Measurements from ENCODE around the gene RMI1. TPM values are rescaled to one million over a fixed set of nuclear protein-coding genes. Genes with fewer than 3 reads are reported as not detected.
A peak's percentile ranks its signal among the peaks of the same experiment; 100 is the strongest.

The RMI1 gene
- total and polyA plus RNA-seq, 8 donors, result 3.2 to 20.5 (median 5.1) TPM; not detected in 2

GRCh38 chr9:83964973-83965349, 15.6 kb upstream of the RMI1 start:
- DNase-seq, result no peak
- TF ChIP-seq POLR2AphosphoS5 (IDR thresholded peaks at IDR 0.05) (peak in 1 of 3 donors; percentile 32), POLR2A (IDR thresholded peaks at IDR 0.05) (no peak)
- H3K4me3 ChIP-seq, result no peak overlapping the region

GRCh38 chr9:83965350-83966208, 15.0 kb upstream of the RMI1 start:
- TF ChIP-seq POLR2AphosphoS5 (IDR thresholded peaks at IDR 0.05) (peak in 1 of 3 donors; percentile 43), EP300 (IDR thresholded peaks at IDR 0.05) (no peak)
- 56 to 72% (median 63%) methylated on average over 11 of the region's 11 CpGs for WGBS, 5 donors
- Histone ChIP-seq H3K27me3 (no peaks in the 10 kb centered on the region), H3K4me1 (peaks cover 0 to 15% (median 5%) of the 10 kb centered on the region in 4 donors), H3K36me3 (peaks cover 27 to 49% (median 47%) of the 10 kb centered on the region in 4 donors), H3K27ac (peak overlapping the region in 2 of 5 donors; percentile 7 to 21), H3K9me3 (no peaks in the 10 kb centered on the region), H3K4me3 (no peak overlapping the region)
- no peak for DNase-seq
- intact Hi-C loops (cut with DNase I; ENCODE audit: low total_unique reads), result no loop called here

More at GRCh38 chr9:83964973-83965349, 15.6 kb upstream of the RMI1 start:
- intact Hi-C loops (cut with DNase I; ENCODE audit: low total_unique reads), result no loop called here
- peak overlapping the region in 2 of 5 donors; percentile 4 to 7 for H3K27ac ChIP-seq
- H3K9me3 ChIP-seq, result no peaks in the 10 kb centered on the region
- H3K36me3 ChIP-seq, result peaks cover 20 to 42% (median 41%) of the 10 kb centered on the region in 4 donors
- WGBS, 5 donors, result 33 to 52% (median 42%) methylated on average over 2 of the region's 2 CpGs
- no peaks in the 10 kb centered on the region for H3K27me3 ChIP-seq
- peaks cover 0 to 15% (median 5%) of the 10 kb centered on the region in 4 donors for H3K4me1 ChIP-seq

- Histone ChIP-seq H3K27ac (no peak overlapping the region), H3K4me3 (no peak overlapping the region), H3K36me3 (peaks cover 33 to 55% (median 53%) of the 10 kb centered on the region in 4 donors), H3K27me3 (no peaks in the 10 kb centered on the region), H3K9me3 (no peaks in the 10 kb centered on the region), H3K4me1 (peaks cover 0 to 15% (median 5%) of the 10 kb centered on the region in 4 donors)
- TF ChIP-seq CTCF (IDR thresholded peaks at IDR 0.05) (no peak), POLR2A (IDR thresholded peaks at IDR 0.05) (no peak)
- intact Hi-C loops (cut with DNase I; ENCODE audit: low total_unique reads), result no loop called here
- 90 to 95% (median 91%) methylated on average over 8 of the region's 8 CpGs for whole genome bisulfite sequencing, 5 donors
- no peak for DNase-seq
These were observed 14.4 kb upstream of the RMI1 start for GRCh38 chr9:83966209-83966582.

GRCh38 chr9:83967073-83967472, 13.5 kb upstream of the RMI1 start:
- Histone ChIP-seq H3K27me3 (no peaks in the 10 kb centered on the region), H3K36me3 (peaks cover 42 to 64% (median 62%) of the 10 kb centered on the region in 4 donors), H3K4me1 (peaks cover 0 to 20% (median 5%) of the 10 kb centered on the region in 4 donors), H3K27ac (no peak overlapping the region), H3K4me3 (no peak overlapping the region), H3K9me3 (no peaks in the 10 kb centered on the region)
- no peak for DNase-seq
- TF ChIP-seq POLR2A (IDR thresholded peaks at IDR 0.05), result no peak
- TF ChIP-seq POLR2AphosphoS5 (IDR thresholded peaks at IDR 0.05), result no peak
- TF ChIP-seq CTCF (IDR thresholded peaks at IDR 0.05), result no peak
- no peak for TF ChIP-seq EP300 (IDR thresholded peaks at IDR 0.05)
- intact Hi-C loops (cut with DNase I; ENCODE audit: low total_unique reads), result no loop called here
- 81 to 95% (median 86%) methylated on average over 1 of the region's 1 CpG for WGBS, 5 donors

GRCh38 chr9:83969602-83970001, 11.0 kb upstream of the RMI1 start:
- H3K27me3 ChIP-seq, result no peaks in the 10 kb centered on the region
- TF ChIP-seq POLR2A (IDR thresholded peaks at IDR 0.05) (no peak), POLR2AphosphoS5 (IDR thresholded peaks at IDR 0.05) (no peak)
- no peak overlapping the region for H3K27ac ChIP-seq
- H3K4me3 ChIP-seq, result no peak overlapping the region
- no peaks in the 10 kb centered on the region for H3K9me3 ChIP-seq
- DNase-seq, result no peak
- intact Hi-C loops (cut with DNase I; ENCODE audit: low total_unique reads), result no loop called here
- peaks cover 65 to 89% (median 87%) of the 10 kb centered on the region in 4 donors for H3K36me3 ChIP-seq
- 67 to 80% (median 73%) methylated on average over 3 of the region's 3 CpGs for WGBS, 5 donors
- peaks cover 0 to 37% (median 15%) of the 10 kb centered on the region in 4 donors for H3K4me1 ChIP-seq

Measured in stomach (tissue), 9 donors.